ENCODE data around the gene HLA-DOB.

Gene HLA-DOB

GRCh38 chr6:32763421-32763820 is 53.4 kb downstream of the HLA-DOB start, which contains the start of gene HLA-DQB2:
Gene HLA-DQB2 (minus strand): TSS chr6:32763532. CDS start chr6:32763470, 62 bp downstream.
- CTCF ChIA-PET, result interaction anchor here (1.2 kb wide), 1 partner anchor 16 kb away, joined by 3 read pairs; no protein-coding TSS in a partner anchor
- TF ChIP-seq FOXA1 (IDR thresholded peaks at IDR 0.05) (no peak), FOXK2 (IDR thresholded peaks at IDR 0.05) (no peak), SP1 (IDR thresholded peaks at IDR 0.05) (no peak), BHLHE40 (IDR thresholded peaks at IDR 0.05; ENCODE audit: borderline replicate concordance) (no peak)
- POLR2A ChIA-PET, result no interaction called here
- DNase-seq (ENCODE audit: extremely low spot score), result no peak

Data from HEK293T (cell line).